HG02623 (cell line): ENCODE measurements around the gene BNIPL.

ENCODE experiments used
- ATAC-seq: cut with Tn5 transposase; IDR thresholded peaks from one replicate; pipeline ENCODE4 v1.9.1; 2021; ENCODE audit warnings: moderate library complexity; ENCODE audit not compliant: unreplicated experiment

The BNIPL gene

DNA sequence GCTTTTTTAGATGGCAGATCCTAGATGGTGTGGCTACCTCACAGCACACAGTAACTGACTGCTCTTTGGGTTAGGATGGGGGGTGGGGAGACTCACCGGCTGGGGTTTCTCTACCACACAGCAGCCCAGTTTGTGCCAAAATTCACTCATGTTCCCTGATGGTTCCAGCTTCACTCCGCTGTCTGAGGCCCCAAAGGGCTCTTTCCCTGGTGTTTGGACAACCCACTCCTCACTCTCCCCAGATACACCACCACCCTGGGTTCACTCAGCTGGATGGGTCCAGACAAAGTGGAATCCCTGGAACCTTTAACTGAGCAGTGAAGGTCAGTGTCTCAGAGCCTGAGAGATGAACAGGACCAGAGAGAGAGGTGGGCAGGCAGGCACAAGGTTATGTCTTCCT lies 19.2 kb downstream of the BNIPL start:
- no peak for ATAC-seq

DNA sequence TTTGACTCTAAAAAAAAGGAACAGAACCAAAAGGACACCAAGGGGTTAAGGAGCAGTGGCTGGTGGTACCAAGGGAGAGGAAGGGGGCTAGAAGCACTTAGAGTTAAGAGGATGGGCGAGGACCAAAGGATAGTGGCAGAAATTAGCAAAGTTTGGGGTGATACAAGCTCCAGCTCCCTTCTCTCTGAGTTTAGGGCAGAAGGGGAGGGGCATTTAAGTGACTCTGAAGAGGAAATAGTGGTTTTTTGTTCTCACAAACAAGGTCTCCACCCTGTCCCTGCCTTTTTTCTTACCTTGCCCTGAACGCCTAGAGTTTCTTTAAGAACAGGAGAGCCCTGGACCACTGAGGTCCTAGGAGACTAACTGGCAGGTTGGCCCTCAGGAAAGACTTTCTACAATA lies 19.8 kb downstream of the BNIPL start:
- ATAC-seq = no peak

DNA sequence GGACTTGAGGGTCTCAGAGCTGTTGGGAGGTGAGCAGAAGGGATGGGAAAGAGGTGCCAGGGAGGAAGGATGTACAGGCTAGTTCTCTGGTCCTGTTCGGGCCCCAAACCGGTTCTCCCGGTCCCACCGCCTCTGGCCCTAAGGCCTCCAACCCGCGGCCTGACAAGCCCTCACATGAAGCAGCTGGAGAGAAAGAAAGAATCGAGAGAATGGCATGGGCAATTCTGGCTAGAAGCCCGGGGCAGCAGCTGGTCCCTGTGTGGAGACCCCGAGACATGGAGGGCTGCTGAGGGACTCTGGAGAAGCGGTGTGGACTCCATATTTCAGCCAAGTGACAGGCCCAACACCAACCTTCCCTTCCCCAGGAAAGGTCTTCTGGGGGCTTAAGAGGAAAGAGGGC lies 22.3 kb downstream of the BNIPL start:
- no peak for ATAC-seq

DNA sequence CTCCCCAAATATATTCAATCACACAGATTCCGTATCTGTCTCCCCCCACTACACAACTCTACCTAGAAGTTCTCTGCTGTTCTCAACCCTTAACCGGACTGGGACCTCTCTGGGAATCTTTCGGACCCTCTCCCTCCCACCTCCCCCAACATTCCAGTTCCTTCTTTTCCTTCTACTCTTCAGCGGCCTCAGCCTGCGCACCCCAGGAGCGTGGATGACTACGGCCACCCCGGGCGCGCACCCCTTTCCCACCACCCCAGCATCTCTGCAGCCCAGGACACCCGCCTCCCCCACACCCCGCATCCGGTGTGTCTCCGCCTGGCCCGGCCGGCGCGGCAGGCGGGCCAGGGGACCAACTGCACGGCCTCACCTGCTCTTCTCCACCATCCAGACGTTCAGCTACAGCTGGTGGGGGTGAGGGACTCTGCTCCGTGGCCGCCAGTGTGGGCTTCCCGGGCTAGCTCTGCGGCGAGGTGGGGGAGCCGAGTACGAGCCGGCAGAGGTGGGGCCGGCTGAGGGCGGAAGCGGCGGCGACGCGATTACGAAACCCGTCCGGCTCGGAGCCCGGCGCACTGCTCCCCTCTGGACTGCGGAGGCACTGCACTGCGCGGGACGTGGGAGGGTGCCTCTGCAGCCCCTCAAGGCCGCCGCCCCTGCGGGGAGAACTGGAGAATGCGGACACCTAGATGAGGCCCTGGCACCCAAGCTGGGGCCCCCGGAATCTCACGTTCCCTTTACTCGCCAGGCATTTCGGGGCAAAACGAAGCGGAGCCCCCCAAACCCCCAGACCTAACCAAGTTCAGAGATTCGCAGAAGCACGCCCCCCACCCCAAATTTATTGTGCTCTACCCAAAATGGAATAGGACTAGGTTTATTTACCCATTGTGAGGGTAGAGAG lies 23.0 kb downstream of the BNIPL start, which contains the start of gene CDC42SE1:
TSS of gene CDC42SE1 (minus strand) at position 514 of the 898 bp plus-strand sequence. CDS start 3,892 bp downstream, outside the sequence.
- peak; percentile 62 for ATAC-seq

DNA sequence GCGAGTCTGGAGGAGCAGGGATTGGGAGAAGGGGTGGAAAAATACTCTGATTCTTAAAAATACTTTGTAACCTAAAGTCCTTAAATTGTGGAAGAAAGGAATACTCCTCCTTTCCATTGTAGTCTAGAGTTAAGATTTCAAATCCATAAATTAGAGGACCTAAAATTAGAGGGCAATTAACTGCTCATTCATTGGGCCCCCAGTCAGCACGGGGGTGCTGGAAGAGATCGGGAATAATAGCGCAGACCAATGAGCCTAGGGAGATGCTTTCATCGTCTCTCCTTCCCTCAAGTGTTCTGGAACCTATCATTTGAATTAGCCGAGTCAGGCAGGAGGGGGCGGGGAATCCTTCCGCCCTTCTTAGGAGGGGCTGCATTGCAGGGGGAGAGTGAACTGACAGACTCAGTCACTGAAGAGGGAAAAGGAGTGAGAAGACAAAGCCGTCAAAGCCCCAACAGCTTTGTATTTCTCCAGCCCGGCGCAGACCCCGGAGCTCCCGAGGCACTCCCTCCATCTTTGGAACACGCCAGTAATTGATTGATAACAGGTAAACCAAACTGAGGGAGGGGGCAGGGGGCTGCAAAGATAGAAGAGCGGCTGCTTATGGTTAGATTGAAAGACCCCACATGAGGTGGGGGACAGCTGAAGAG lies 23.7 kb downstream of the BNIPL start, which contains the start of gene MLLT11:
TSS of gene MLLT11 (plus strand) at position 391 of the 650 bp plus-strand sequence. CDS start 6,828 bp downstream, outside the sequence.
- ATAC-seq = no peak

DNA sequence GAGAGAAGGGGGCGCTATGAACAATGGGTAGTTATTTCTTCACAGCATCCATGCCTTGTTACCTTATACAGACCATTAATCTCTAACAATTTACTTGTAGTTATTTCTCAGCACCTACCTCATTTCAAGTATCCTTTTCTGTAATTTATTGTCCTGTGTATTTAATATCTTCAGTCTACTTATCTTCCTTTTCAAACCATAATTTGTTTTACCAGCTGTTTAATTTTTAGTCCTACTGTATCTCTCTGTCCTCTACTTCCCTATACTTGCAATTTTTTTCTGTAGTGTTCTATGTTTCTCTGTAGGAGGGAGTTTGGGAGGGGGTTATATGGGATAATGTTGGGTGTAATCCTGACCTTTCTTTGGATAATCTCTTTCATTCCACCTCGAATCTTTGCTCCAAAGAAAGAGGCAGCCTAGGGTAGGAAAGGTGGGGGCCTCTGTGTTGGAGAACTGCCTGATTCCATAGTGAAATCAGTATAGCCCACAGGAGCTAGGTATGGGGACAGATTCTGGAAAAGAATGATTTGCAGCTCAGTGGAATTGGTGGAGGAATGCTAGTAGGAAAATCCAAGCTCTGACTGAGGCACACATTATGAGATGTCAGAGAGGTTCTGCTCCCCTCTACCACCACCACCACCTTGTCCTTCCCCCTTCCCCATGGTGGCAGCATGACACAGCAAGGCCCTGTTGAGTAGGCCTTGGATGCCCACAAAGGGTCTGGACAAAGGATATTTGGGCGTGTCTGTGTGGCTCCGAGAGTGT lies 24.5 kb downstream of the BNIPL start:
- no peak for ATAC-seq

DNA sequence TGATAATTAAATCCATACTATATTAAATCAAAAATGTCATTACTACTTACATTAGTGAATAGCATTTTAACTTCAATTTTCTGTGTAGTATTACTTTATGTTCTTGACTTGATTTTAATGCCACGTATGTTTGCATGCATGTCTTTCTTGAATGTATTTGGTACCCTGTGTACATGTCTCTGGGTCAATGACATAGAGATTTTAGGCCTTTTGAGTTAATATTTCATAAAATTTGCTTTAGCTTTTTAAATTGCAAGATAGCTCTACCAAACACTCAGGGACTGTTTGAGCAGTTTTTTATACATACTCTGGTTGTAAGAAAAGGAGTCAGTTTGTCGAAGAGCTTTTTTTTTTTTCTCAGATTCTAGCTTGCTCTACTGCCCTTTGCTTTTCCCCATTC lies 25.3 kb downstream of the BNIPL start:
- ATAC-seq = no peak

DNA sequence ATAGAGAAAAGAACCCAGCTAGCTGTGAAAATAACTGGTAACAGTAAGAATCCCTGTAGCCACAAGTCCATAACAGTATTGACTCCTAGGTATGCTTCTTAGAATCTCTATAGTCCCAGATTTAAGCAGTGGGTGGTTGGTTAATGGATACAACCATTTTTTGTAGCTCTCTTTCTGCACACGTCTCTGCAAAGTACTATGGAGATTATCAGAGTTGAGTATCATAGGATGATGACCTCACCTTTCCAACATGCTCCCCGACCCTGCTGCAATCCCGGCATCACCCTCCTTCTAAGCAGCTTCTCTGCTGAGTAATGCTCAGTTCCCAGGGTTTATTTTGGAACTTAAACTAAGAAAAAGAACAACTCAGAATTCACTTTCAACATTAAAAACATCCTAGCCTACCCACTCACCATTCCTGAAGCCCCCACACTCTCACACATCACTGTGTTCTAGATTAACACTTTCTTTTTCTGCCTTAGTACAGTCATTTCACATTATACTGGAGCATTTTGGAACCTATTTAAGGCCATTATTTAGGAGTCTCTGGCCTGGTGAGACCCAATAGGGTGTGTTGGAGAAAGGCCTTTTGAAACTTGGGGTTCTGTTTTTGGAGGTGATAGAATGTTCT lies 26.5 kb downstream of the BNIPL start:
- no peak for ATAC-seq

DNA sequence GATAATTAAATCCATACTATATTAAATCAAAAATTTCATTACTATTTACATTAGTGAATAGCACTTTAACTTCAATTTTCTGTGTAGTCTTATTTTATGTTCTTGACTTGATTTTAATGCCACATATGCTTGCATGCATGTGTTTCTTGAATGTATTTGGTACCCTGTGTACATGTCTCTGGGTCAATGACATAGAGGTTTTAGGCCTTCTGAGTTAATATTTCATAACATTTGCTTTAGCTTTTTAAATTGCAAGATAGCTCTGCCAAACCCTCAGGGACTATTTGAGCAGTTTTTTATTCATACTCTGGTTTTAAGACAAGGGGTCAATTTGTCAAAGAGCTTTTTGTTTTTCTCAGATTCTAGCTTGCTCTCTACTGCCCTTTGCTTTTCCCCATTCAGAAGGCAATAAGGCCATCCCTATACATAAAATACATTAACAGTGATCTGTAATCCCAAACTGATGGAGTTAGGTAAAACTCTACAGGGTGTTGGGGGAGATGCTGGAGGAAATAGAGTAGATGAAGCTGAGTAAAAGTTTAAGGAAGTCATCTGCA lies 28.8 kb downstream of the BNIPL start:
- ATAC-seq = no peak

DNA sequence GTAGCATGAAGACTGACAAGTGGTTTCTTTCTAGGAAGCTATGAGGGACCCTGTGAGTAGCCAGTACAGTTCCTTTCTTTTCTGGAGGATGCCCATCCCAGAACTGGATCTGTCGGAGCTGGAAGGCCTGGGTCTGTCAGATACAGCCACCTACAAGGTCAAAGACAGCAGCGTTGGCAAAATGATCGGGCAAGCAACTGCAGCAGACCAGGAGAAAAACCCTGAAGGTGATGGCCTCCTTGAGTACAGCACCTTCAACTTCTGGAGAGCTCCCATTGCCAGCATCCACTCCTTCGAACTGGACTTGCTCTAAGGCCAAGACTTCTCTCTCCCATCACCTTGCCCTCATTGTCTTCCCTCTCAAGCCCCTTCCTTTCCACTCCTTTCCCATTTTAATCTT lies 30.8 kb downstream of the BNIPL start:
- no peak for ATAC-seq

DNA sequence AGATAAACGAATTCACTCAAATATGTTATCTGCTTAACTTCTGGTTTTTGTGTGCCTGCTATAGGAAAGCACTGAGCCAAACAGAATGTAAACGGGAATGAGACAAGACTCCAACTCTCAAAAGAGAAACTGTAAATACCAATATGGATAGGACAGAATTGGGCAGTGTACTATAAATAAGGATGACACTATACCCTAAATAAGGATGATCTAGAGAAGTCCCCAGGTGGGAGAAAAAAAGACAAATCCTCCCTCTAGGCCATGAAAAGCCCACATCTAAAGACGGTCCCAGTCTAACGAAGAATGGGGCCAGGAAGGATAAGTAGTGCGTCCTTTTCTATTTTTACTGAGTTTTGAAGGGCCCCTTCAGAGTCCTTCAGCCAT lies 32.7 kb downstream of the BNIPL start:
- no peak for ATAC-seq

DNA sequence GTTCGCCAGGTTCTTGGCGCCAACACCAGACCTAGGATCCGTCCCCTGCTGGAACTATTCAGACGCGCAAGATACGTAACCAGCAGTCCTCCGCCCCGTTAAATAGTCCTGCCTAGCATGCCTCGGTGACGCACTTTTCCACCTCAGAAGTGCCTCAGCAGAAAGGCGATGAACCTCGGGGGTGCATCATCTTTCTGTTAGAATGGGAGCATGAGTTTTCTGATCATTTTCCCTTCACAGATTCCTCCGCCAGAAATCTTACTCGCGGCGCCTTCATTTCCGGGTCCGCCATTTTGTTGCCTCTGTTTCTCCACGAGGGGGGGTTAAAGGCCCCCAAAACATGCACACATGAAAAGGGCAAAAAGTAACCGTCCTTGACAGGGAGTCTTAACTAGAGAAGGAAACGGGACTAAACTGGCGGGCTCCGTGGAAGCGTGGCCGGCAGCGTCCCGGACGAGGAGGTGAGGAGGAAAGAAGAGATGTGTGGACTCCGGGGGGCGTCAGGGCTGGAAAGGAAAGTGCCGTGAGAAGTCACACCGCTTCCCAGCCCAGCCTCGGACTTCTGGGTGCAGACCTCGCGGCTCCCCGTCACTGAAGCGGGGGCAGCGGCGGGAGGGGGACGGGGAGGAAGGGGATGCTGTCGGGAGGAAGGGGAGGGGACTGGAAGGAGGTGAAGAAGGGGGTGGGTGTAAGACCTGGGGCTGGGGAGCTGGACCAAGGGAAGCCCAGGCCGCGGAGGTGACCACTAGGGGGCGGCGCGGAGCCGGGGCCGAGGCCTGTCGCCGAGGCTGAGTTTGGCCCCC lies 34.3 kb downstream of the BNIPL start, which contains the start of gene GABPB2:
TSS of gene GABPB2 (plus strand) at position 288 of the 803 bp plus-strand sequence. CDS start 17,429 bp downstream, outside the sequence.
- ATAC-seq = peak; percentile 69

DNA sequence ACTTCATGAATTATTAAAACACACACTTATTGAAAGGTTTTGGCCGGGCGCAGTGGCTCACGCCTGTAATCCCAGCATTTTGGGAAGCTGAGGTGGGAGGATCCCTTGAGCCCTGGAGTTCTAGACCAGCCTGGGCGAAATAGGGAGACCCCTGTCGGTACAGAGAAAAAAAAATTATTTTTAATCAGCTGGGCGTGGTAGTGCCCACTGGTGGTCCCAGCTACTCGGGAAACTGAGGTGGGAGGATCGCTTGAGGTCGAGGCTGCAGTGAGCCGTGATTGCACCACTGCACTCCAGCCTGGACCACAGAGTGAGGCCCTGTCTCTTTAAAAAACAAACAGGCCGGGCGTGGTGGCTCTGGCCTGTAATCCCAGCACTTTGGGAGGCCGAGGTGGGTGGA lies 35.8 kb downstream of the BNIPL start:
- ATAC-seq = no peak

DNA sequence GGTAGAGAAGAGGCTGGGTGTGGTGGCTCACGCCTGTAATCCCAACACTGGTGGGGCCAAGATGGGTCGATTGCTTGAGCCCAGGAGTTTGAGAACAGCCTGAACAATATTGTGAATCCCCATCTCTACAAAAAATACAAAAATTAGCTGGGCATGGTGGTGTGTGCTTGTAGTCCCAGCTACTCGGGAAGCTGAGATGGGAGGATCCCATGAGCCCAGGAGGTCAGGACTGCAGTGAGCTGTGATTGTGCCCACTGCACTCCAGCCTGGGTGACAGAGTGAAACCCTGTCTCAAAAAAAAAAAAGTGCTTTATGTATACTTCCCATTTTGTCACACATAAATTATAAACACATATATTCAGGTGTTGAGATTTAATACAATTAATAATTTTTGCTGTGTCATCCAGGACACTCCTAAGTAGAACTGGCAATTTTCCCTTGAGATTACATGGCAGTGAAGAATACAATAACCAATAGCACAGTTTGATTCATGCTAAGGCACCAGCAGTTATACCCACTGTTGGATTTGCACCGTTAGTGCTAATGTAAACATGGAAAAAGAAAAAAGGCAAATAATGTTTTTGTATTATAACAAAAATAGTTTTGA lies 49.7 kb downstream of the BNIPL start:
- no peak for ATAC-seq
